Mucosa of descending colon (tissue), 3 donors: ENCODE data around the gene CLOCK. TPM values are rescaled to one million over a fixed set of nuclear protein-coding genes. Genes with fewer than 3 reads are reported as not detected.
A peak's percentile ranks its signal among the peaks of the same experiment; 100 is the strongest.

ENCODE experiments used
- ATAC-seq: fragments of 200-7000 bp; cut with Tn5 transposase; one replicate; pipeline ENCODE4 v1.9.1; 2020; ENCODE audit warnings: mild to moderate bottlenecking, moderate library complexity
- DNase-seq, 3 donors: peaks; one replicate each; pipeline ENCODE4 v3.0.0-alpha.2; 2020
- H3K36me3 ChIP-seq: fragments of 200-600 bp; one replicate; pipeline ENCODE4 v1.8.0; 2021; ENCODE audit warnings: low read depth, mild to moderate bottlenecking
- H3K4me1 ChIP-seq: fragments of 200-600 bp; one replicate; pipeline ENCODE4 v1.8.0; 2021; ENCODE audit warnings: low read depth, mild to moderate bottlenecking
- H3K4me3 ChIP-seq: fragments of 200-600 bp; one replicate; pipeline ENCODE4 v1.8.0; 2021; ENCODE audit warnings: mild to moderate bottlenecking
- H3K9me3 ChIP-seq: fragments of 200-600 bp; one replicate; pipeline ENCODE4 v1.8.0; 2021; ENCODE audit warnings: mild to moderate bottlenecking
- intact Hi-C, 2 donors: fragments of 100-400 bp; cut with DNase I in 1 of 2; cut with micrococcal nuclease in 1 of 2; formaldehyde crosslinking; loops; one replicate each; pipeline versions ENCODE4 v1.11.0 to v1.11.1; 2022; cut with DNase I, micrococcal nuclease
- total RNA-seq, 3 donors: library from RNA; stranded (reverse); fragmentation: NEBNext Ultra II Directional in 2 of 3; extraction: Animal tissue kit (Norgen Biotek cat#: 25700) in 2 of 3; gene quantifications; one replicate each; pipeline versions ENCODE4 v1.2.1 to v1.2.4, GENCODE V29; 2021 to 2023
- TF ChIP-seq, protein P1 (sequence below): fragments of 200-600 bp; IDR thresholded peaks from one replicate; pipeline ENCODE4 v1.8.0; 2022; ENCODE audit warnings: antibody characterized with exemption, mild to moderate bottlenecking
- donor health status: DM: no; HTN: no; CAD: no; lungs with moderate emphysema.
- donor health status: DM: no; HTN: no; CAD: no.
- donor health status: DM: no; HTN: yes; CAD: no.

Gene CLOCK
- total RNA-seq, 3 donors from 2014 or later, result 17.4 to 33.1 (median 25.3) TPM

DNA sequence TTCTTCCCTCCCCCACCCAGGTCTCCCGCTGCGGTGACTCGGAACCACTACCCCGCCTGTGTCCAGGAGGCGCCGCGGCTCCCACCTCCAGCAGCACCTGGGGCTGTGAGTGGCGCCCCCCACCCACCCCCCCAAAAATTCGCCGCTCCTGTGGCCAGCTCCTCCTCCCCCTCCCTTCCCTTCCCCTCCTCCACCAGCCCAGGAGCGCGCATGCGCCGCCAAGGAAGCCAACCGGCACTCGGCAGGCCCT is 278 bp downstream of the CLOCK start:
- intact Hi-C loops, result no loop called here
- H3K4me1 ChIP-seq, result peaks cover 15% of the 10 kb centered on the region

GRCh38 chr4:55545641-55546505 is 836 bp downstream of the CLOCK start:
- Histone ChIP-seq H3K4me1 (peaks cover 15% of the 10 kb centered on the region), H3K36me3 (no peaks in the 10 kb centered on the region), H3K4me3 (peak overlapping the region; percentile 98), H3K9me3 (no peaks in the 10 kb centered on the region)
- intact Hi-C loops, result no loop called here
- ATAC-seq, result peak; percentile 71
- peak; percentile 83 to 89 (median 85) for DNase-seq
- TF ChIP-seq, protein P1, sequence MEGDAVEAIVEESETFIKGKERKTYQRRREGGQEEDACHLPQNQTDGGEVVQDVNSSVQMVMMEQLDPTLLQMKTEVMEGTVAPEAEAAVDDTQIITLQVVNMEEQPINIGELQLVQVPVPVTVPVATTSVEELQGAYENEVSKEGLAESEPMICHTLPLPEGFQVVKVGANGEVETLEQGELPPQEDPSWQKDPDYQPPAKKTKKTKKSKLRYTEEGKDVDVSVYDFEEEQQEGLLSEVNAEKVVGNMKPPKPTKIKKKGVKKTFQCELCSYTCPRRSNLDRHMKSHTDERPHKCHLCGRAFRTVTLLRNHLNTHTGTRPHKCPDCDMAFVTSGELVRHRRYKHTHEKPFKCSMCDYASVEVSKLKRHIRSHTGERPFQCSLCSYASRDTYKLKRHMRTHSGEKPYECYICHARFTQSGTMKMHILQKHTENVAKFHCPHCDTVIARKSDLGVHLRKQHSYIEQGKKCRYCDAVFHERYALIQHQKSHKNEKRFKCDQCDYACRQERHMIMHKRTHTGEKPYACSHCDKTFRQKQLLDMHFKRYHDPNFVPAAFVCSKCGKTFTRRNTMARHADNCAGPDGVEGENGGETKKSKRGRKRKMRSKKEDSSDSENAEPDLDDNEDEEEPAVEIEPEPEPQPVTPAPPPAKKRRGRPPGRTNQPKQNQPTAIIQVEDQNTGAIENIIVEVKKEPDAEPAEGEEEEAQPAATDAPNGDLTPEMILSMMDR, result no peak

More for the DNA sequence above, 278 bp downstream of the CLOCK start:
- DNase-seq (peak in 1 of 3 donors; percentile 76), ATAC-seq (peak; percentile 87)
- Histone ChIP-seq H3K36me3 (no peaks in the 10 kb centered on the region), H3K9me3 (no peaks in the 10 kb centered on the region), H3K4me3 (peak overlapping the region; percentile 98)
- TF ChIP-seq, protein P1, result no peak

- DNase-seq (no peak), ATAC-seq (no peak)
- Histone ChIP-seq H3K36me3 (no peaks in the 10 kb centered on the region), H3K4me1 (peaks cover 15% of the 10 kb centered on the region), H3K4me3 (peak overlapping the region; percentile 98), H3K9me3 (no peaks in the 10 kb centered on the region)
- TF ChIP-seq, protein P1, result no peak
- intact Hi-C loops, result no loop called here
Measured at GRCh38 chr4:55545151-55545550, 1.6 kb downstream of the CLOCK start.

DNA sequence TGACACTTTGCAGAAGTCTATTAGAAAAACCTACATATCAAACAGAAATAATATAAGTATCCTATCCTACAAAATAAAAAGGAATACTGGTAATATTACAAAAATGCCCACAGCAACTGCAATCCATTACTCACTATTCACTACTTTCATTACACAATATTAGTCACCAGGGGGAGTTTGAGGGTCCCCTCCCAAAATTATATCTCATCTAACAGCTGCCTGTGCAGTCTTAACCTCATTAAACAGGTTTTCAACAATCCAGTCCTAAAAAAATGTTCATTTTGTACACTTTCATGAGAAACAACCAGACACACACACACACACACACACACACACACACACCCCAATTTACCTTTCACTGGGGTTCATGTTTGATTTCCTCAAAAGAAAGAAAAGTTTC is 2.9 kb downstream of the CLOCK start:
- H3K9me3 ChIP-seq, result no peaks in the 10 kb centered on the region
- TF ChIP-seq, protein P1, result no peak

GRCh38 chr4:55540271-55540670 is 6.4 kb downstream of the CLOCK start:
- TF ChIP-seq, protein P1, result no peak
- ATAC-seq (no peak), DNase-seq (no peak)
- H3K4me1 ChIP-seq, result peaks cover 10% of the 10 kb centered on the region
- intact Hi-C loops, result no loop called here
- no peak overlapping the region for H3K4me3 ChIP-seq
- H3K36me3 ChIP-seq, result no peaks in the 10 kb centered on the region
- H3K9me3 ChIP-seq, result no peaks in the 10 kb centered on the region

More for the DNA sequence above, 2.9 kb downstream of the CLOCK start:
- ATAC-seq (no peak), DNase-seq (no peak)
- H3K36me3 ChIP-seq, result no peaks in the 10 kb centered on the region
- H3K4me1 ChIP-seq, result peaks cover 15% of the 10 kb centered on the region
- H3K4me3 ChIP-seq, result no peak overlapping the region
- intact Hi-C loops, result no loop called here
